Inflammatory macrophage (primary cell): ENCODE measurements around the gene HOTAIR.

ENCODE experiments used
- DNase-seq, 2 donors: peaks; one replicate each; pipeline ENCODE4 v3.0.0-alpha.2; 2020 to 2022
- total RNA-seq, 18 experiments: gene quantifications; one replicate each; lab custom pipeline; 2026; ENCODE audit warnings: mixed read lengths in 6 of 18, inconsistent platforms in 2 of 18; lab: John Stamatoyannopoulos, UW

The HOTAIR gene
- total RNA-seq: 0 to 0.10 (median 0) reads per million in 18 experiments

- DNase-seq: peak in 1 of 2 donors; percentile 4
Measured at GRCh38 chr12:53974084-53975063, at the start of gene HOTAIR. TSS of gene HOTAIR (minus strand) at chr12:53974954.

GRCh38 chr12:54024127-54024526, 49.4 kb upstream of the HOTAIR start:
- DNase-seq: no peak

DNA sequence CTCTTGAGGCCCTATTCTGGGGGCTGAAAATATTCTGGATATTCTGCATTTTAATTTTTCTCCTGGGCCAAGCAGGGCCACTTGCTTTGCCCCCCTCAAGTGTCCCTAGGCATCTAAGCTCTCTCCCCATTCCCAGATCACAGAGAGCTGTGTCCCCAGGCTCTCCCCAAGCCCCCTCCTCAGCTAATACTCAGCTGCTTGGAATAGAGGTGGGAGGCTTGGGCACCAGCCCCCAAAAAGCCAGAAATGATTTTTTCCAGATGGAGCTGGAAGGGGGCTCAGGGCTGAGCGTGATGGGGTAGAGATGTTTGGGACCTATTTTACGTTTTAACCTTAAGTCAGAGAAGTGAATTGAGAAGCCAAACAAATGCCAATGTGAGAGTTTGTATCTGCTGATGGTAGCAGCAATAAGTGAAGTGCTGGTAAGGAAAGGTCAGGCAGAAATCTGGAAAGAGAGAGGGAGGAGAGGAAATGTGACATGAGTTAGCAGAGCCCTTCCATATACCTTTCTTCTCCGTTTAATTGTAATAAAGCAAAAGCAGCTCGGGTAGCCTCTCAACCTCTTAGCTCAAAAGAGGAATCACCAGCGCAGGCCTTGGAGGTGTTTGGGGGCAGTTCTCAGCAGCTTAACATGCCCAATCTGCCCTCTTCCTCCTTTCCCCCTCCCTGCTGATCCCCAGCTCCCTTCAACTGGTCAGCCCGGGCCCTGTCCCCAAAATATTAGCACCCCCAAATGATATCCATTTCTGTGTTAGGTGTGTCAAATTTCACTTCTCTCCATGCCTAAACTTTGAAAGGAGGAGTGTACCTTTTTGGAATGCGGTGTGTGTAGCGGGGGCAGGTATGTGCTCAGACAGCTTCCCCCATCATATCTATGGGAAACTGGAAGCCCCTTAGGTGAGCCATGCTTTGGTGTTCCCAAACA, 48.5 kb upstream of the HOTAIR start:
- no peak for DNase-seq

DNA sequence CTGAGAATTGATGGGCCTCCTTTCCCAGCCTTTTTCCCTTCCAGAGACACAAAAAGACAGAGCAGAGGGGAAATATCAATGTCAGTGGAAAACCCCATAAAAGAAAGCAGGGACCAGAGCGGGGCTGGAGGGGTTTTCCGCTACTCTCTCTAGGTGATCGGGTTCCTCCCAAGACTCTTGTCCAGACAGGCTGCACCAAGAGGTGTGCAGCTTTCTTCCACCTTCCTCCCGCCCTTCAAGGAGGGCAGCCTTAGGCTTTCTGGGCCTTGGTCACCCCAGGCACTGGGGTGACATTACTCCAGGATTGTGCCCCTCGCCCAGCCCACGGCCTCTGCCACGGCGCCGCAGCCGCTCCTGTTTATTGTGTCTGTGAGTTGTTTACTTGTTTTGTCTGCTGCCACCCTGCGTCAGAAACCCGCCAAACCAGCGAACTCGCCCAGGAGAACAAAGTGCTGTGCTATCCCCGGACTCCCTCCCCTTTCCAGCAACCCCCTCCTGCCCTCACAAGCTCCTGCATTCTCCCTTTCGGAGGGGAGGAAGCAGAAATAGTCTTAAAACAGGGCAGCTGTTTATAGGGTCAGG, 46.8 kb upstream of the HOTAIR start:
- DNase-seq: peak in 1 of 2 donors; percentile 12

DNA sequence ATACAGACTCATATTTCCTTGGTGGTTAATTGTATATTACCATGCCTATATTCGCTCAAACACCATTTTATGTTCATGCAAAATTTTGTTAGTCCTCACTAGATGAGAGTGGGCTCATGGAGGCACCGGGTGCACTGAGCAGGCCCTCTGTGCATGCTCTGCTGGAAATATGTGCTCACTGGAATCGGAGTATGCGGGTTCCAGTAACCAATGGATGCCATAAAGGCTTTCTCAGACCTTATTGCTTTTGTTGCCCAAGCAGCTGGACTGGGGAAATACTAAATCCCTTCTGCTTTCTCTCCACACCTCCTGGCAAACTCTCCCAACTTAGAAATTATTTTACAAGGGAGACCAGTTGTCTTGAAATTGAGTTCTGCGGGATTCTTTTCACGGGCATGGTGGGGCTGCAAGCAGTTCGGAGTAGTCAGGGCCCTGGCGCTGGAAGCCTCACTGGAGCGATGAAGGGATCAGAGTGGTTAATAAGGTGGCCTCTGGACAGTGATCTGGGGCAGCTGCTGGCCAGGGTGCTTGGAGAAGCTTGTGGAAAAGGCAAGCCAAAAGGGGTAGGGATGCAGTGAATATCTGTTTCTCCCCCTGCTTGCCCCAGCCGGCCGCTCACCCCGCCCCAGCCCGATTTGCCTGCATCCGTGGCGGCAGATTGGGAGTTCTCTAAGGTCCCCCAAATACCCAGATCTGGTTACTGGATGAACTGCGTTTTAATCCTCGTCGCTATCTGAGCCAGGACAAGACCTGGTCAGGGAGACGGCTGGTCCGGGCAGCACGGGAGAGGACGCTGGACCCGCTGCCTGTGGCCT, 46.0 kb upstream of the HOTAIR start:
- no peak for DNase-seq

DNA sequence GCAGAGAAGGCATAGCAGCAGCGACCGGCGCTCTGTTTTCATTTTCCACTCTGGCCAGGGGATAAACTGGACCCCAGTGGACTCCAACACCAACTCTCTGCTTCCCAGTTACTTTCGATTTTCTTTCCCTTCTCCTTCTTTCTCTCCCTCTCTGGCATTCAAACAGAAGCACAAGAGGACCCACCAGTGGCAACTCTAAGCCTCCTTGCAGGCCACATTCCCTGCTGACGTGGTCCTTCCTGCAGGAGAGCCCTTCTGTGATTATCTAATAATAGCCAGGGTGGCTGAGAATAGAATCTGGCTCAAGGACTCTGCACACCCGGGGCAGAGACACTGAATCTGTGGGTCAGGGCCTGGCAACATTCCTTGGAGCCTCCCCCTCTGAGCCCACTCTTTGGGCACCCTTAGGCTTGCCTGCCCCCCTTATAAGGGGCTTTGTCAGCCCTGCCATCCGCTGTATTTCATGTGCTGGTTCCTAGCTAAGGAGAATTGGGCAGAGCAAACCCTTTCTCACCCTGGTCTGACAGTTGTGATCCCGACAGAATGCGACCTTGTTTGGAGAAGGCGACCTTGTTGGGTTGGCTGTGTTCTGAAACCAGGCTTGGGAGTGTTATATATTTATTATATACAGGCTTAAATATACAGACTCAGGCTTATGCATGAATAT, 45.3 kb upstream of the HOTAIR start:
- DNase-seq: no peak

DNA sequence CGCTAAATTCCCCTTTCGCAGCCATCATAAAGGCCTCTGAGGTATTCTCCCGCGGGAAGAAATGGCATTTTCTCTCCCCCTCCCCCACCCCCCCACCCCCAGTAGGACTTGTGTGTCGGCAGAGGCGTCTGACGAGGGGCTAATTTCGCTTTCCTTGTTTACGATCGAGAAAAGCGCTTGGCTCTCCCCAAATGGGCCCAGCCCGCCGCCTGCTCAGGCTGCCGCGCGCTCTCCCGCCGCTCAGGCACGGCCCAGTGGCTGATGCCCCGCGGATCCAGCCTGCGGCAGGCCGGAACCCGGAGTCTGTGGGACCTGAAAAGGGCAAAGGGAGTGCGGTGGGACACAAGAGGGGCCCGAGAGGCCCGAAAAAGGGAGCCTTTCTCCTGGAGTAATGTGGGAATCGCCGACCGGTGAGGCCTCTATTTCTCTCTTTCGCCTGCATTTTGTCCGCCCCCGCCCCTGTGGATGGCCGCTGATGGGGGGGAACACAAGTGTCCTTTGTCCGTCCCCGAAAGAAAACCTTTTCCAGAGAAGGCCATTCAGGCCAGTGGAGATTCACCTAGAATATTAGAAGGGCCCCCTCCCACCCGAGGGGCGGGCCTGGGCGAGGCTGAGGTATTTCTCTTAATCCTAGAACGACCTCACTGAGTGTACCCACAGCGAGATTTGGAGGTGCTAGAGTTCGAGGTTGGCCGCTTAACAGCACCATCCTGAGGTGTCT, 44.5 kb upstream of the HOTAIR start:
- DNase-seq: no peak

DNA sequence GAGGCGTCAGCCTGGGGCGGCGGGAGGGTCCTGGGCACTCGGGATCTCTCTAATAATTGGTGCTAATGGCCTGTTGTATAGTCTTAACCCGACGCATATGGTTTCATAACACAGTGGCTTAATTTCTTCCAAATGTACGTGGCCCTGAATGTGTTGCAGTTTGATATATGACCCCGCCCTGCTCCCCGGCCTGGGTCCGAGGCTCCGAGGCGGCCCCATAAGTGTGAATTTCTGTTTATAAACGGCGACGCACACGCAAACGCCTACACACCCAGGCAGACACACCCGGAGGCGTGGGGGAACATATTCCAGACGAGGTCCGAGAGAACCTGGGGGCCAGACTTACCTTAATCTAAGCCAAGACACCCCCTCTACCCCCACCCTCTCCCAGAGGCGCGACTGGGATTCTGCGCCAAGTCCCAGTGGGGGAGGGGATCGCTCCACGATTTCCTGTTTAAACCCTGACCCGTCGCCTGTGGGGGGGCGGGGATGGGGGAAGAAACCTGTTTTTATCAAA, 43.8 kb upstream of the HOTAIR start:
- DNase-seq: no peak

DNA sequence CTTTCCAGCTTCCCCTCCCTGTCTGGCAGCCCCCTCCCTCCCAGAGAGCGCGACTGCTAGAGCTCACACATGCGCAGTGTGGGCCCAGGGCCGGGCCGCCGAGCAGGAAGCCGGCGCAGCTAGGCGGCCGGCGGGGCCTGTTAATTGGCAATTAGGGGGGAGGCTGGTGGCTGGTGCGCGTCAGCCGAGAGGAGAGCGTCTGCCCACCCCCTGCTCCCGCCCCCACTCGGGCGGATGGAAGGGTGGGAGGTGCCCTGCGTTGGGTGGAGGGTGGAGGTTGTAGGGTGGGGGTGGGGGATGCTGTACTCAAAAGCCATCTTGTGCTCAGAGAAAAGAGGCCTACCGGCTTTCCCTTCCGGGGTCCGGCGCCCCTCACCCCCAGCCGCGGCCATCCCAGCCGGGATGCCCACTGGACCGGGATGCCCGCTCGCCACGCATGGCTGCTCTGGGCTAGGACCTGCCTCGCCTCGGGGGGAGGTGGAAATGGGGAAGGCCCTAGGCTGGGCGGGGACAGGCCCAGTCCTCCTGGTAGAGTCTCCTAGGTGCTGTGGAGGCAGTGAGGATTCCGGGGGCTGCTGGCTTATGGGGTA, 43.2 kb upstream of the HOTAIR start:
- DNase-seq: no peak

GRCh38 chr12:54017027-54017788, 42.5 kb upstream of the HOTAIR start:
- no peak for DNase-seq

DNA sequence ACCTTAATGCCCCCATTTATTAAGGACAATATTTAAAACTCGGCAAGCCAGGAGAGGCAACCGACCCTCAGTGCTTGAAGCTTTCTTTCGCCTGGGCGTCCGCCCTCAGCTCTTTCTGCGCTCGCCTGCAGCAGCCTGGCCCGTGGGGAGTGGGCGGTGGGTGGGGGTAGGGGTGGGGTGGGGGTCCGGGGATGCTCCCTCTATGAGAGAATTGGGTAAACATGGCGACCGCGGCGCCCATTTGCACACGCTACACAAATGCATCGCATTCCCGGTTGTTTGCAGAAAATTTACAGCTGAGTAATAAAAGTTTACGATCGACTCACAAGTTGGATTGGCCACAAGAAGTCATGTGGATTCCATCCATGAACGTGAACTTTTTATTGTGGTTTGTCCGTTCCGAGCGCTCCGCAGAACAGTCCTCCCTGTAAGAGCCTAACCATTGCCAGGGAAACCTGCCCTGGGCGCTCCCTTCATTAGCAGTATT, 41.8 kb upstream of the HOTAIR start:
- DNase-seq: no peak

- DNase-seq: no peak
Measured at GRCh38 chr12:54016051-54016450, 41.3 kb upstream of the HOTAIR start.

DNA sequence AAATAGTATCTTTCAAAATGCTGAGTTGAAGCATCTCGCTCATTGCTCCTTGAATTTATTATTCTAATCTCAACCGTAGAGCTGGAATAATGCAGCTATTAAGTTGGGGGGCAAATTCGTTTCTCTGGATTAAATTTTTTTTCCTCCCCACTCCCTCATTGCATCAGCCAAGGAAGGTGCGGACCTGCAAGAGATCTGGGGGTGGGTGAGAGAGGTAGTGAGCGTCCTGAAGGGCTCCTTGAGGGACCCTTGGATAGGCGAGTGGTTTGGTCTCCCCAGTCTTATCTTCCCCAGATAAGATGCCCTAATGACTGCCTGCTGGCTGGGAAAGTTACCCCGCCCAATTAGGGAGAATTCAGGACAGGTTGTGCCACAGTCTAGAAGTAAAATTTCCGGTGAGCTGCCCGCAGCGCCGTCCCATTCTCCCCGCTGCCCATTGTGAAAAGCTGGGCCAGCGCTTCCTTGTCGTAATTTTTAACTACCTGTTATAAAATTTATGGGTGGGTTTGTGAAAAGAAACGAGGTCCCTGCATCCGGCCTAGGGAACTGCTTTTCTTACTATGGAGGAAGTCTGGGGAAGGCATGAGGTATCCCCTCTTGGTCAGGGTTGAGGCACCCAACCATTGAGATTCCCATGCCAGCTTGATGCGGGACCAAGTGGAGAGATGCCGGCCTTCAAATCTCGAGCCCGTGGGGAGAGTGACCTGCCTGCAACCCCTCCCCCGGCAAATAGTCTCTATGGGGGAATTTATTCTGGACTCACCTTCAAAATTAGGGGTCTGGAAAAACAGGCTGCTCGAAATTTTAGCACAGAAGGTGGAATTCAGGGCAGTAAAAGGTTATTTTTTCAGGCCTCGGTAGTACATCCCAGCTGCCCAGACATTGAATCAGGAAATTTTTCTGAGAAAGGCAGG, 40.5 kb upstream of the HOTAIR start:
- no peak for DNase-seq

DNA sequence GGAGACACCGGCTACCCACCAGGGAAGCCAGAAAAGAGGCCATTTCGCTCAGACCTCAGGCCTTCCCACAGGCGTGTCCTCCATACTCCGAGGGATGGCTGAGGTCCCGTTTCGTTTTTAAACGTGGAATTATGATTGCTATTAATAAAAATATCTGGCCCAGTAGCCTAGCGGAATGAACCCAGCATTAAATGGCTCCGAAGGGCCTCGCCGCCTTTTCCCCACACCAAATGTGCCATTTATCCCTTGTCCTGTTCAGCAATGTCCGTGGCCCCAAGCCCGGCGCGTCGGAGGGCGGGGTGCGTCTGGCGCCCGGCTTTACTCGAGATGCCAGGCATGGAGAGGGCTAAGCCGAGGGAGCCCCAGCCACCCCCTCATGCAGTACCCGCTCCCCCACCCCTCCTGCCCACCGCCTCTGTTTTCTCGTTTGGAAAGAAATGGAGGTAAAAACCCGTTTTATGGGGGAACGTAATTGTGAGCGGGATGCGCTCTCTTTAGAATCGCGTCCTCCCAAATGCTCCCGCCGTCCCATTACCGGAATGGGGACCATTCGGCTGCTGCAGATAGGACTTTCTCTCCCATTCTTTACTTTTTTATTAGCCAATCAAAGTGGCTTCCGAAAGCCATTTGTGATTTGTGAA, 39.7 kb upstream of the HOTAIR start:
- no peak for DNase-seq

DNA sequence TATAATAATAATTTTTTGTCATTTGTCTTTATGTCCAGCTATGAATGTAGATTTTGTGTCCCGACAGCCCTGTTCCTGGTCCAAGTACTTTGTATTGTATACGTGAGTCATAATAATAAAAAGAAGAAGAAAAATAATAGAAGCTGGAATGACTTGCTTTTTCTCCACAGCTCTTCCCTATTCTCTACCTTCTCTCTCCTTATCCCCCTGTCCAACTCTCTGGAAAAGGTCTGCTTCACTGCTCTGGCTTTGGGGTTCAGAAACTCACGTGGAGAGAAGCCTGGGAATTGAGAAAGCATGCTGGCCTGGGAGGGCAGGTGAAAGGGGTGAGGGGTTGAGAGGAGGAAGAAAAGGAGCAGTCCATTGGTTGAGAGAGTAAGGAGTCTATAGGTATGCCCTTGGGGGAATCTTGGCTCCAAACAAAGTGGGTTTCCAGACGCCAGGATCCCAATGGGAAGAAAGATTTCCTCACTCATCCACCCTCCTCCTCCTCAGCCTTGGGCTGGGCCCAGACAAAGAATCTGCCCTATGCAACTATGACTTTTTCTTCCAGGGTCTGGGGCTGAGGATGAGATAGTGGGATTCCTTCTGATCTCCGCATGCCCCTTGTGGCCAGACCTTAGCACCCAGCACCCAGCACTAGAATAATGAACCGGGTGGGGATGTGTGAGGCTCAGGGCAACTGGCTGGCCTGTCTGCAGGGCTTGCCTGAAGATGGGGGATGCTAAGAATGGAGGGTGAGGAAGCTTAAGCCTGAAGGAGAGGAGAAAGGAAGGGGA, 38.1 kb upstream of the HOTAIR start:
- no peak for DNase-seq
